ENCODE measurements around the gene SCAPER. TPM values are rescaled to one million over a fixed set of nuclear protein-coding genes. Genes with fewer than 3 reads are reported as not detected.
A peak's percentile ranks its signal among the peaks of the same experiment; 100 is the strongest.

SCAPER gene
- total RNA-seq, 1 donor from 2014 or later, result 78.1 TPM

DNA sequence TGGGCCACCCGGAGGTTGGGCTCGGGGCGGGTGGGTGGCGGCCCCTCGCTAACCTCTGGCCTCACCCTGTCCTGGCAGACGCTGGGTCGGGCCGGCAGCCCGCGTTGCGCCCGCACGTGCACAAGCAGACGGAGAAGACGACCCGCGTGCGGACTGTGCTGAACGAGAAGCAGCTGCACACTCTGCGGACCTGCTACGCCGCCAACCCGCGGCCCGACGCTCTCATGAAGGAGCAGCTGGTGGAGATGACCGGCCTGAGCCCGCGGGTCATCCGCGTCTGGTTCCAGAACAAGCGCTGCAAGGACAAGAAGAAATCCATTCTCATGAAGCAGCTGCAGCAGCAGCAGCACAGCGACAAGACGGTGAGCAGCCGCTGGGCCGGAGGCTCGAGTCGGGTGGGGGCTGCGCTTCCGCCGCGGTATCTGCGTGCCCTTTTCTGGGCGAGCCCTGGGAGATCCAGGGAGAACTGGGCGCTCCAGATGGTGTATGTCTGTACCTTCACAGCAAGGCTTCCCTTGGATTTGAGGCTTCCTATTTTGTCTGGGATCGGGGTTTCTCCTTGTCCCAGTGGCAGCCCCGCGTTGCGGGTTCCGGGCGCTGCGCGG, 564.8 kb downstream of the SCAPER start:
- DNase-seq (ENCODE audit: low spot score in 2 of 2), result no peak
- intact Hi-C loops (cut with DNase I), result no loop called here

DNA sequence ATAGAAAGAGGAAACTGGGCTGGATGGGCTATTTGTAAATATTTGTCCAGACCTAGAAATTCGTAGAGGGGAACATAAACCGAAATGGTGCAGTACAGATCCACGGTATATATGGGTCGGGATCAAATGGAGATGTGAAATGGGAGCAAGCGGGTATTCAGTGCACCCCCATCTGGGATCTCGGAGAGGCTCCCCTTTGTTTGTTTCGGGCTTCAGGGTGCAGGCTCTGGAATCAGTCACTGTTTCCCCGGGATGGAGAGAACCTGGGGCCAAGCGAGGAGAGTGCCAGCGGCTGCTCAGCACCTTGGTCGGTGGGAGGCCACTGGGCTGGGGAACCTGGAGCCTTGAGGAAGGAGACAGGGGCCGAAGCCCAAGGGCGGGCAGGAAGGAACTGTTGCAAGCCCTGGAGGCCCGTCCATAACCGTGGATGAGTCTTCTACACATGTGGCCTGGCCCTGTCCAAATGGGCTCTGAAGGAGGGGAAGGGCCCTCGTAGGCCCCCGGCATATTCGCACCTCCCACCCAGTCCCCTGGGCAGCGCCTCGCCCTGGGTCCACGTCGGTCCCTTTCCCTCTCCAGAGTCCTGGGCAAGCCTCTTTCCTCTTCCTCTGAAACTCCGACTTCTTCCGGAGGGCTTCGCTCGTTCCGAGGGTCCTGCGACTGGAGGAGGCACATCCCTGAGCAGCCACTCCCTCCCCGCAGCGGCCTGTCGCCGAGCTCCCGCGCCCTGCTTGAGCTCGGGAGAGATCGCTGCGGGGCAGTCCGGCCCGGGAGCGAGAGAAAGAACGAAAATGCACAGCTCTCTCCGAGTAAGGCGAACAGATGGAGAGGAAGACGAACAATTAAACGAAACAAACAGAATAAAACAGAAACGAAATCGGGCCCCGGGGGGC, 565.6 kb downstream of the SCAPER start:
- H3K27me3 ChIP-seq, result peaks cover 74% of the 10 kb centered on the region
- no peaks in the 10 kb centered on the region for H3K36me3 ChIP-seq
- TF ChIP-seq, protein P1, sequence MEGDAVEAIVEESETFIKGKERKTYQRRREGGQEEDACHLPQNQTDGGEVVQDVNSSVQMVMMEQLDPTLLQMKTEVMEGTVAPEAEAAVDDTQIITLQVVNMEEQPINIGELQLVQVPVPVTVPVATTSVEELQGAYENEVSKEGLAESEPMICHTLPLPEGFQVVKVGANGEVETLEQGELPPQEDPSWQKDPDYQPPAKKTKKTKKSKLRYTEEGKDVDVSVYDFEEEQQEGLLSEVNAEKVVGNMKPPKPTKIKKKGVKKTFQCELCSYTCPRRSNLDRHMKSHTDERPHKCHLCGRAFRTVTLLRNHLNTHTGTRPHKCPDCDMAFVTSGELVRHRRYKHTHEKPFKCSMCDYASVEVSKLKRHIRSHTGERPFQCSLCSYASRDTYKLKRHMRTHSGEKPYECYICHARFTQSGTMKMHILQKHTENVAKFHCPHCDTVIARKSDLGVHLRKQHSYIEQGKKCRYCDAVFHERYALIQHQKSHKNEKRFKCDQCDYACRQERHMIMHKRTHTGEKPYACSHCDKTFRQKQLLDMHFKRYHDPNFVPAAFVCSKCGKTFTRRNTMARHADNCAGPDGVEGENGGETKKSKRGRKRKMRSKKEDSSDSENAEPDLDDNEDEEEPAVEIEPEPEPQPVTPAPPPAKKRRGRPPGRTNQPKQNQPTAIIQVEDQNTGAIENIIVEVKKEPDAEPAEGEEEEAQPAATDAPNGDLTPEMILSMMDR (IDR thresholded peaks at IDR 0.05), result no peak
- peak overlapping the region; percentile 45 to 65 for H3K4me3 ChIP-seq
- H3K9me3 ChIP-seq, result no peaks in the 10 kb centered on the region
- H3K27ac ChIP-seq, result no peak overlapping the region
- H3K4me1 ChIP-seq, result peaks cover 23 to 50% of the 10 kb centered on the region in 2 donors
- intact Hi-C loops (cut with DNase I), result no loop called here
- DNase-seq (ENCODE audit: low spot score in 2 of 2), result no peak

More for the DNA sequence above, 564.8 kb downstream of the SCAPER start:
- Histone ChIP-seq H3K27ac (no peak overlapping the region), H3K27me3 (peaks cover 76% of the 10 kb centered on the region), H3K9me3 (no peaks in the 10 kb centered on the region), H3K4me1 (peaks cover 23 to 50% of the 10 kb centered on the region in 2 donors), H3K36me3 (no peaks in the 10 kb centered on the region), H3K4me3 (peak overlapping the region; percentile 45 to 65)
- TF ChIP-seq, protein P1 (IDR thresholded peaks at IDR 0.05), result no peak

DNA sequence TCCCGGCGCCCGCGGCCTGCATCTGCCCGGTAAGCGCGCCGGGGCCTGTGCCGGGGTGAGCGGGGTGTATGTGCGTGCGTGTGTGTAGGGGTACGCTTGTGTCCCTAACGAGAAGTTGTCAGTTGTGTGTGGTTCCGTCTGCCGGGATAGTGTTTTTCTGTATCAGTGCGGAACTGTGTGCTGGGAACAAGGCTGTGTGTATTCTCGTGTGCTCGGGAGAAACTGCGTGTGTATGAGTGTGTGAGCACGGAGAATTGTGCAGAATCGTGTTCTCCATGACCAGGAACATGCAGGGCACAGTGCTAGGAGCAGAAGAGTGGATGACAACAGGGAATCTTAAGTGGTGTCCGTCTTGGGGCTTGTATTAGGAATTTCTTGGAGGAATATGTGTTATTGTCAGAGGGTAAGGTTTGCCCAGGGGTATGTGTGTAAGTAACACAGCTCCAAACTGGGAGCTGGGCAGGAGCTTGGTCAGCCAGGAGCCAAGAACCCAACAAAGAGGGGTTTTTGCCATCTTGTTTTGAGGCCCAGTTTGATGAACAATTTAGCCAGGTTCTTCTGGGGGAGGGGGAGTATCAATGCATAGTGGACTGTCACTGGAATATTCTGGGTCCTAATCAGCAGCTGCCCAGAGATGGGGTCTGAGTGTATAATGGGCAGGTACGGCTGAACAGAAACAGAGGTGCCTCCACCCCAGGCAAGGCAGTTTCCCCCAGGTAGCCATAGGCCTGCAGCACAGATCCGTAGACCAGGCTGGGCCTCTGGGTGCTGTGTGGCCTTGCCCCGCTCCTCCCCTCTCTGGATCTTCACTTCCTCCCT, 566.4 kb downstream of the SCAPER start:
- Histone ChIP-seq H3K4me1 (peaks cover 23 to 50% of the 10 kb centered on the region in 2 donors), H3K36me3 (no peaks in the 10 kb centered on the region), H3K9me3 (no peaks in the 10 kb centered on the region), H3K4me3 (no peak overlapping the region), H3K27me3 (peaks cover 73% of the 10 kb centered on the region), H3K27ac (no peak overlapping the region)
- intact Hi-C loops (cut with DNase I), result no loop called here
- TF ChIP-seq, protein P1 (IDR thresholded peaks at IDR 0.05), result no peak
- DNase-seq (ENCODE audit: low spot score in 2 of 2), result no peak

DNA sequence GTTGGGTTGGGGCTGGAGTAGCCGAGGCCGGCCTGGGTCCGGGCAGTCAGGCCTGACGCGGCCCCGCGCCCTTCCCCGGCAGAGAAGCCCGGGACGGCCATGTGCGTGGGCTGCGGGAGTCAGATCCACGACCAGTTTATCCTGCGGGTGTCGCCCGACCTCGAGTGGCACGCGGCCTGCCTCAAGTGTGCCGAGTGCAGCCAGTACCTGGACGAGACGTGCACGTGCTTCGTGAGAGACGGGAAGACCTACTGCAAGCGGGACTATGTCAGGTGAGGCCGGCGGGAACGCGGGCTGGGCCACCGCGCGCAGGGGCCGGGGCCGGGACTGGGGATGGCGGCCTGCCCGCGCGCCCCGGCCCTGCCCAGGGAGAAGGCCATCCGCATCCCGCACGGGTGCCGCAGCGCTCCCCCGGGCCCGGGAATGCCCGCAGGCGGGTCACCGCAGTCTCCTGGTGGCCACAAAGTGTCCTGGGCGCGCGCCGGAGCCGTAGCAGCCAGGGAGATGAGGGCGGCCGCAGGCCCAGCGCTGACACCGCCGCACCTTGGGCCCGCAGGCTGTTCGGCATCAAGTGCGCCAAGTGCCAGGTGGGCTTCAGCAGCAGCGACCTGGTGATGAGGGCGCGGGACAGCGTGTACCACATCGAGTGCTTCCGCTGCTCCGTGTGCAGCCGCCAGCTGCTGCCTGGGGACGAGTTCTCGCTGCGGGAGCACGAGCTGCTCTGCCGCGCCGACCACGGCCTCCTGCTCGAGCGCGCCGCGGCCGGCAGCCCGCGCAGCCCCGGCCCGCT, 567.2 kb downstream of the SCAPER start:
- Histone ChIP-seq H3K4me3 (no peak overlapping the region), H3K4me1 (peaks cover 22 to 47% of the 10 kb centered on the region in 2 donors), H3K27me3 (peaks cover 65% of the 10 kb centered on the region), H3K36me3 (no peaks in the 10 kb centered on the region), H3K9me3 (no peaks in the 10 kb centered on the region), H3K27ac (no peak overlapping the region)
- TF ChIP-seq, protein P1 (IDR thresholded peaks at IDR 0.05), result no peak
- intact Hi-C loops (cut with DNase I), result no loop called here
- DNase-seq (ENCODE audit: low spot score in 2 of 2), result no peak
